Measurements from ENCODE around the gene CMTM4.

The CMTM4 gene

GRCh38 chr16:66696669-66697630 is at the start of gene CMTM4:
CMTM4 (minus strand) TSS chr16:66696743; CDS start chr16:66696525, 218 bp downstream.
- DNase-seq: peak; percentile 35

- no peak for DNase-seq
Measured at GRCh38 chr16:66746048-66746447, 49.5 kb upstream of the CMTM4 start.

- no peak for DNase-seq
Measured at GRCh38 chr16:66741950-66742808, 45.6 kb upstream of the CMTM4 start.

GRCh38 chr16:66741169-66741900 is 44.8 kb upstream of the CMTM4 start:
- peak; percentile 75 for DNase-seq

GRCh38 chr16:66740533-66740932 is 44.0 kb upstream of the CMTM4 start:
- DNase-seq: no peak

GRCh38 chr16:66740010-66740409 is 43.5 kb upstream of the CMTM4 start:
- DNase-seq: no peak

GRCh38 chr16:66735891-66736290 is 39.3 kb upstream of the CMTM4 start:
- DNase-seq: no peak

GRCh38 chr16:66731101-66731500 is 34.6 kb upstream of the CMTM4 start:
- no peak for DNase-seq

- DNase-seq: no peak
Measured at GRCh38 chr16:66728804-66729203, 32.3 kb upstream of the CMTM4 start.

GRCh38 chr16:66728117-66728787 is 31.7 kb upstream of the CMTM4 start:
- DNase-seq: peak; percentile 60

- no peak for DNase-seq
Measured at GRCh38 chr16:66720766-66721165, 24.2 kb upstream of the CMTM4 start.

- DNase-seq: no peak
Measured at GRCh38 chr16:66719246-66719645, 22.7 kb upstream of the CMTM4 start.

- DNase-seq: no peak
Measured at GRCh38 chr16:66717776-66718175, 21.2 kb upstream of the CMTM4 start.

- no peak for DNase-seq
Measured at GRCh38 chr16:66717112-66717675, 20.7 kb upstream of the CMTM4 start.

- peak; percentile 83 for DNase-seq
Measured at GRCh38 chr16:66714654-66715307, 18.2 kb upstream of the CMTM4 start.

- DNase-seq: no peak
Measured at GRCh38 chr16:66714062-66714461, 17.5 kb upstream of the CMTM4 start.

GRCh38 chr16:66713076-66713475 is 16.5 kb upstream of the CMTM4 start:
- peak; percentile 24 for DNase-seq

GRCh38 chr16:66712512-66712911 is 16.0 kb upstream of the CMTM4 start:
- no peak for DNase-seq

- no peak for DNase-seq
Measured at GRCh38 chr16:66711581-66711980, 15.0 kb upstream of the CMTM4 start.

- DNase-seq: no peak
Measured at GRCh38 chr16:66706506-66706880, 9.9 kb upstream of the CMTM4 start.

- no peak for DNase-seq
Measured at GRCh38 chr16:66705790-66706505, 9.4 kb upstream of the CMTM4 start.
